NCI-H2029 (cell line): Measurements from ENCODE around the gene CDK18.
A peak's percentile ranks its signal among the peaks of the same experiment; 100 is the strongest.

Experiments
- DNase-seq: peaks from one replicate; lab custom pipeline; 2025; lab: John Stamatoyannopoulos, UW

Gene CDK18

GRCh38 chr1:205570796-205571537 is 66.5 kb downstream of the CDK18 start:
- DNase-seq = no peak

- DNase-seq = no peak
Observed at GRCh38 chr1:205571747-205572146, 67.3 kb downstream of the CDK18 start.

- no peak for DNase-seq
Observed at GRCh38 chr1:205572421-205572820, 68.0 kb downstream of the CDK18 start.

GRCh38 chr1:205575294-205575885 is 70.9 kb downstream of the CDK18 start:
- DNase-seq = no peak

GRCh38 chr1:205576011-205576410 is 71.5 kb downstream of the CDK18 start:
- DNase-seq = no peak

GRCh38 chr1:205576805-205577761 is 72.6 kb downstream of the CDK18 start:
- DNase-seq = no peak

- no peak for DNase-seq
Observed at GRCh38 chr1:205577874-205578658, 73.6 kb downstream of the CDK18 start.

GRCh38 chr1:205578780-205579571 is 74.5 kb downstream of the CDK18 start:
- DNase-seq = peak; percentile 86

- DNase-seq = no peak
Observed at GRCh38 chr1:205579711-205580110, 75.2 kb downstream of the CDK18 start.

GRCh38 chr1:205580140-205580922 is 75.9 kb downstream of the CDK18 start:
- no peak for DNase-seq

GRCh38 chr1:205580923-205581180 is 76.4 kb downstream of the CDK18 start:
- DNase-seq = no peak

GRCh38 chr1:205581321-205581980 is 77.0 kb downstream of the CDK18 start:
- no peak for DNase-seq

- DNase-seq = no peak
Observed at GRCh38 chr1:205582046-205582445, 77.6 kb downstream of the CDK18 start.
